H9 (cell line): Measurements from ENCODE around the gene PDPR. TPM values are rescaled to one million over a fixed set of nuclear protein-coding genes. Genes with fewer than 3 reads are reported as not detected.

Source experiments
- DNase-seq: peaks from one replicate; pipeline ENCODE4 v3.0.0-alpha.2; 2017
- H2AFZ ChIP-seq: one replicate; pipeline ENCODE4 v1.6.1; 2013; ENCODE audit warnings: mild to moderate bottlenecking, low read length, control low read depth, moderate library complexity
- H2AK5ac ChIP-seq: 2 replicates; pipeline ENCODE4 v1.6.1; 2013; ENCODE audit warnings: low read length, control low read depth, mixed read lengths; ENCODE audit not compliant: insufficient read length
- H2BK120ac ChIP-seq: one replicate; pipeline ENCODE4 v1.6.1; 2013; ENCODE audit warnings: low read depth, mild to moderate bottlenecking, low read length, control low read depth, inconsistent platforms; ENCODE audit not compliant: poor library complexity, severe bottlenecking
- H2BK12ac ChIP-seq: 2 replicates; pipeline ENCODE4 v1.6.1; 2013; ENCODE audit warnings: low read length, control low read depth, mixed read lengths, low read depth; ENCODE audit not compliant: insufficient read length
- H2BK15ac ChIP-seq: 2 replicates; pipeline ENCODE4 v1.6.1; 2013; ENCODE audit warnings: low read depth, low read length, control low read depth
- H2BK20ac ChIP-seq: one replicate; pipeline ENCODE4 v1.6.1; 2013; ENCODE audit warnings: low read depth, mild to moderate bottlenecking, low read length, control low read depth, inconsistent platforms; ENCODE audit not compliant: poor library complexity, severe bottlenecking
- H2BK5ac ChIP-seq: 2 replicates; pipeline ENCODE4 v1.6.1; 2013; ENCODE audit warnings: low read length, control low read depth, mixed read lengths; ENCODE audit not compliant: insufficient read length
- H3K14ac ChIP-seq: 2 replicates; pipeline ENCODE4 v1.6.1; 2013; ENCODE audit warnings: low read length, control low read depth; ENCODE audit not compliant: insufficient read depth
- H3K18ac ChIP-seq: 2 replicates; pipeline ENCODE4 v1.6.1; 2013; ENCODE audit warnings: low read depth, mild to moderate bottlenecking, mixed read lengths, low read length, control low read depth; ENCODE audit not compliant: insufficient read length
- H3K23ac ChIP-seq: 2 replicates; pipeline ENCODE4 v1.6.1; 2013; ENCODE audit warnings: low read length, control low read depth, mixed read lengths, low read depth; ENCODE audit not compliant: insufficient read length
- H3K23me2 ChIP-seq: 2 replicates; pipeline ENCODE4 v1.6.1; 2013; ENCODE audit warnings: low read depth, mild to moderate bottlenecking, mixed read lengths, low read length, control low read depth; ENCODE audit not compliant: insufficient read length, poor library complexity, severe bottlenecking
- H3K27ac ChIP-seq: 2 replicates; pipeline ENCODE4 v1.5.1; 2013; ENCODE audit warnings: low read length, control low read depth, mixed read lengths, low read depth; ENCODE audit not compliant: insufficient read length
- H3K27me3 ChIP-seq: 2 replicates; pipeline ENCODE4 v1.6.1; 2013; ENCODE audit warnings: low read length, control low read depth, inconsistent platforms; ENCODE audit not compliant: insufficient read depth
- H3K4ac ChIP-seq: 2 replicates; pipeline ENCODE4 v1.6.1; 2013; ENCODE audit warnings: low read depth, mild to moderate bottlenecking, control low read depth, inconsistent platforms, low read length, moderate library complexity
- H3K4me1 ChIP-seq: 2 replicates; pipeline ENCODE4 v1.6.1; 2013; ENCODE audit warnings: low read length, control low read depth, inconsistent platforms; ENCODE audit not compliant: insufficient read depth
- H3K4me2 ChIP-seq: 2 replicates; pipeline ENCODE4 v1.6.1; 2013; ENCODE audit warnings: low read length, control low read depth, mixed read lengths; ENCODE audit not compliant: insufficient read length, insufficient read depth
- H3K56ac ChIP-seq: 2 replicates; pipeline ENCODE4 v1.6.1; 2013; ENCODE audit warnings: low read depth, mild to moderate bottlenecking, mixed read lengths, low read length, control low read depth; ENCODE audit not compliant: insufficient read length
- H3K79me1 ChIP-seq: 2 replicates; pipeline ENCODE4 v1.6.1; 2013; ENCODE audit warnings: low read depth, mild to moderate bottlenecking, moderate library complexity, low read length, control low read depth, inconsistent platforms; ENCODE audit not compliant: insufficient read depth, poor library complexity, severe bottlenecking
- H3K79me2 ChIP-seq: 2 replicates; pipeline ENCODE4 v1.6.1; 2013; ENCODE audit warnings: low read length, control low read depth, inconsistent platforms; ENCODE audit not compliant: insufficient read depth
- H3K9ac ChIP-seq: 2 replicates; pipeline ENCODE4 v1.6.1; 2013; ENCODE audit warnings: low read length, control low read depth, mixed read lengths; ENCODE audit not compliant: insufficient read length; ENCODE audit errors: extremely low read depth
- H3K9me3 ChIP-seq: one replicate; pipeline ENCODE4 v1.6.1; 2013; ENCODE audit warnings: low read depth, low read length, inconsistent platforms; ENCODE audit not compliant: control insufficient read depth
- H3T11ph ChIP-seq: one replicate; pipeline ENCODE4 v1.6.1; 2013; ENCODE audit warnings: mild to moderate bottlenecking, low read length, control low read depth, inconsistent platforms
- H4K20me1 ChIP-seq: one replicate; pipeline ENCODE4 v1.6.1; 2013; ENCODE audit not compliant: control insufficient read depth, insufficient read length, insufficient read depth
- H4K5ac ChIP-seq: 2 replicates; pipeline ENCODE4 v1.6.1; 2013; ENCODE audit warnings: low read depth, mild to moderate bottlenecking, mixed read lengths, low read length, control low read depth; ENCODE audit not compliant: insufficient read length
- H4K8ac ChIP-seq: replicated peaks from 2 replicates; pipeline ENCODE4 v1.6.1; 2013; ENCODE audit warnings: low read length, control low read depth, mixed read lengths, low read depth; ENCODE audit not compliant: insufficient read length
- H4K91ac ChIP-seq: 2 replicates; pipeline ENCODE4 v1.6.1; 2013; ENCODE audit warnings: low read depth, mild to moderate bottlenecking, moderate library complexity, mixed read lengths, low read length, control low read depth; ENCODE audit not compliant: insufficient read length
- H3K27ac Mint-ChIP-seq, 3 experiments: 2 replicates in 2 of 3; 3 replicates in 1 of 3; pipeline ENCODE4 v1.8.0; 2020 to 2021; ENCODE audit warnings: mixed read lengths in 3 of 3, mild to moderate bottlenecking in 1 of 3, moderate library complexity in 1 of 3
- H3K27me3 Mint-ChIP-seq: 2 replicates; pipeline ENCODE4 v1.8.0; 2021; ENCODE audit warnings: low read depth, mild to moderate bottlenecking, moderate library complexity, mixed read lengths
- H3K36me3 Mint-ChIP-seq, 3 experiments: 2 replicates in 2 of 3; 3 replicates in 1 of 3; pipeline ENCODE4 v1.8.0; 2020 to 2021; ENCODE audit warnings: low read depth in 3 of 3, mixed read lengths in 3 of 3; ENCODE audit not compliant: insufficient read depth in 1 of 3
- H3K4me1 Mint-ChIP-seq, 2 experiments: 2 replicates each; pipeline ENCODE4 v1.8.0; 2020; ENCODE audit warnings: mixed read lengths in 2 of 2
- H3K4me3 Mint-ChIP-seq, 2 experiments: 2 replicates in 1 of 2; 3 replicates in 1 of 2; pipeline ENCODE4 v1.8.0; 2020 to 2021; ENCODE audit warnings: mild to moderate bottlenecking in 2 of 2, mixed read lengths in 2 of 2, moderate library complexity in 1 of 2
- H3K9me3 Mint-ChIP-seq, 2 experiments: 2 replicates in 1 of 2; 3 replicates in 1 of 2; pipeline ENCODE4 v1.8.0; 2020; ENCODE audit warnings: mild to moderate bottlenecking in 2 of 2, mixed read lengths in 2 of 2, moderate library complexity in 1 of 2
- WGBS: extraction: QIAGEN DNeasy Blood & Tissue Kit; methylation state at CpG from one replicate; pipeline ENCODE4 v1.1.7; 2013; ENCODE audit warnings: missing lambda C conversion rate, low lambda C conversion rate, mixed read lengths; ENCODE audit not compliant: insufficient read length; ENCODE audit errors: extremely low coverage; 5-methylcytosine and 5-hydroxymethylcytosine counted together
- total RNA-seq: library from RNA; stranded (reverse); gene quantifications from 2 replicates; pipeline ENCODE4 v1.2.1, GENCODE V29; 2021
- TF ChIP-seq, protein P1 (sequence below): fragments of 200-600 bp; sonication (generic); conservative IDR thresholded peaks from 3 replicates; pipeline ENCODE4 v1.8.0; 2021; ENCODE audit warnings: antibody characterized with exemption, mild to moderate bottlenecking

PDPR gene
- total RNA-seq, 1 experiment from 2014 or later, result 37.2 TPM

GRCh38 chr16:70151941-70152509, 37.9 kb downstream of the PDPR start:
- DNase-seq, result no peak
- no peak overlapping the region for H3K9ac ChIP-seq
- TF ChIP-seq, protein P1, sequence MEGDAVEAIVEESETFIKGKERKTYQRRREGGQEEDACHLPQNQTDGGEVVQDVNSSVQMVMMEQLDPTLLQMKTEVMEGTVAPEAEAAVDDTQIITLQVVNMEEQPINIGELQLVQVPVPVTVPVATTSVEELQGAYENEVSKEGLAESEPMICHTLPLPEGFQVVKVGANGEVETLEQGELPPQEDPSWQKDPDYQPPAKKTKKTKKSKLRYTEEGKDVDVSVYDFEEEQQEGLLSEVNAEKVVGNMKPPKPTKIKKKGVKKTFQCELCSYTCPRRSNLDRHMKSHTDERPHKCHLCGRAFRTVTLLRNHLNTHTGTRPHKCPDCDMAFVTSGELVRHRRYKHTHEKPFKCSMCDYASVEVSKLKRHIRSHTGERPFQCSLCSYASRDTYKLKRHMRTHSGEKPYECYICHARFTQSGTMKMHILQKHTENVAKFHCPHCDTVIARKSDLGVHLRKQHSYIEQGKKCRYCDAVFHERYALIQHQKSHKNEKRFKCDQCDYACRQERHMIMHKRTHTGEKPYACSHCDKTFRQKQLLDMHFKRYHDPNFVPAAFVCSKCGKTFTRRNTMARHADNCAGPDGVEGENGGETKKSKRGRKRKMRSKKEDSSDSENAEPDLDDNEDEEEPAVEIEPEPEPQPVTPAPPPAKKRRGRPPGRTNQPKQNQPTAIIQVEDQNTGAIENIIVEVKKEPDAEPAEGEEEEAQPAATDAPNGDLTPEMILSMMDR, result no peak
- H3K4me2 ChIP-seq, result no peak overlapping the region
- H3K27ac ChIP-seq, result no peak overlapping the region
- no peak overlapping the region for H2BK20ac ChIP-seq
- no peak overlapping the region for H4K8ac ChIP-seq
- no peak overlapping the region for H4K5ac ChIP-seq
- no peaks in the 10 kb centered on the region for H3K27me3 ChIP-seq
- H2AK5ac ChIP-seq, result no peak overlapping the region
- no peak overlapping the region for H3K4me3 Mint-ChIP-seq
- H3K18ac ChIP-seq, result no peak overlapping the region
- H4K91ac ChIP-seq, result no peak overlapping the region
- no peak overlapping the region for H2BK15ac ChIP-seq
- H3K9me3 Mint-ChIP-seq, result no peaks in the 10 kb centered on the region
- no peaks in the 10 kb centered on the region for H3K27me3 Mint-ChIP-seq
- no peak overlapping the region for H2BK12ac ChIP-seq
- no peaks in the 10 kb centered on the region for H3K4me1 Mint-ChIP-seq
- no peaks in the 10 kb centered on the region for H4K20me1 ChIP-seq
- H3K27ac Mint-ChIP-seq, result no peak overlapping the region
- peaks cover 2% of the 10 kb centered on the region for H3K23me2 ChIP-seq
- H3K14ac ChIP-seq, result no peak overlapping the region
- H2BK120ac ChIP-seq, result no peak overlapping the region
- no peak overlapping the region for H3K23ac ChIP-seq
- H3K4ac ChIP-seq, result no peak overlapping the region
- no peak overlapping the region for H3K56ac ChIP-seq
- no peaks in the 10 kb centered on the region for H3K4me1 ChIP-seq
- H3K79me1 ChIP-seq, result no peaks in the 10 kb centered on the region
- no peaks in the 10 kb centered on the region for H3K9me3 ChIP-seq
- no peaks in the 10 kb centered on the region for H3K79me2 ChIP-seq
- peaks cover 52 to 71% (median 64%) of the 10 kb centered on the region in 3 experiments for H3K36me3 Mint-ChIP-seq
- no CpG with 5 or more reads among the region's 17 CpGs for WGBS
- no peak overlapping the region for H2AFZ ChIP-seq
- H3T11ph ChIP-seq, result no peak overlapping the region
- no peak overlapping the region for H2BK5ac ChIP-seq
